Thyroid gland (tissue), 4 donors: ENCODE data around the gene NGEF.

Source experiments
- CTCF ChIP-seq, 6 experiments: fragments of 200-600 bp in 3 of 6; fragments of 450-650 bp in 3 of 6; sonication (generic) in 3 of 6; IDR thresholded peaks; one replicate each; pipeline ENCODE4 v1.5.1; 2016 to 2019; ENCODE audit warnings: antibody characterized with exemption in 6 of 6, mild to moderate bottlenecking in 2 of 6, inconsistent platforms in 1 of 6, moderate library complexity in 1 of 6
- POLR2A ChIP-seq, 2 donors: fragments of 450-650 bp; IDR thresholded peaks; one replicate each; pipeline ENCODE4 v1.6.1; 2017; ENCODE audit warnings: antibody characterized with exemption in 2 of 2, mild to moderate bottlenecking in 2 of 2, moderate library complexity in 1 of 2

DNA sequence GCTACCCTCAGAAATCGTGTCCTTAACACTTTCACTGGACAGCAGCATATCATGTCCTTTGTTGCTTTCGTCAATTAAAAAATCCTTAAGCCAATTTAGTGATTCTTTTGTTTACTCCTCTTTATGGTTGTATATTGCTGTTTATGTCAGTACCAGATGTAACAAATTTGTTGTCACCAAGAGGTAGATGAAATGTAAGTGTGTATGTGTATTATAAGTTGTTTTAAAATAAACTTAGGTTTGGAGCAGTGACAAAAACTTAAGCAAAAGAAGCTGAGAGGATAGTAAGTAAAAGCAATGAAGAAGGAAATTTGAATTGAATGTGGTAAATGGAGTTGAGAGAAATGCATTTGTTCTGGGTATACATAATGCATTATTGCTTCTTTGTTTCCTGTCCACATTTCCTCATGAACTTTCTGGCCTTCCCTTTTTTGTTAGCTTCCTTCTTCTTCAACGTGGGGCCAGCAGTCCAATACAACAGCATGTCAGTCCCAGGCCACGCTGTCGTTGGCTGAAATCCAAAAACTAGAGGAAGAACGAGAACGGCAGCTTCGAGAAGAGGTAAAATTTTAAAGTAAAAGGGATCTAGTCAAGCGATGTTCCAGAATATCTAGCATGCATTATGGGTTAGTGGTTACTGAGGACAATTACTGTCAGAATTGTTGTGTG, 173.5 kb downstream of the NGEF start:
- no peak for TF ChIP-seq CTCF (IDR thresholded peaks at IDR 0.05)
- no peak for TF ChIP-seq POLR2A (IDR thresholded peaks at IDR 0.05)
